Fibroblast of pulmonary artery (primary cell): ENCODE data around the gene SFTA2.

Source experiments
- DNase-seq: peaks from one replicate; pipeline ENCODE4 v3.0.0-alpha.2; 2010; ENCODE audit warnings: low read depth
- H3K4me3 ChIP-seq: replicated peaks from 2 replicates; pipeline ENCODE4 v1.5.1; 2011; ENCODE audit warnings: low read depth, mild to moderate bottlenecking, control low read depth, low read length, moderate library complexity
- TF ChIP-seq, protein P1 (sequence below): IDR thresholded peaks from 2 replicates; pipeline ENCODE4 v1.5.1; 2011; ENCODE audit warnings: mild to moderate bottlenecking, control low read depth, low read length, inconsistent platforms; ENCODE audit errors: missing control alignments

SFTA2 gene

DNA sequence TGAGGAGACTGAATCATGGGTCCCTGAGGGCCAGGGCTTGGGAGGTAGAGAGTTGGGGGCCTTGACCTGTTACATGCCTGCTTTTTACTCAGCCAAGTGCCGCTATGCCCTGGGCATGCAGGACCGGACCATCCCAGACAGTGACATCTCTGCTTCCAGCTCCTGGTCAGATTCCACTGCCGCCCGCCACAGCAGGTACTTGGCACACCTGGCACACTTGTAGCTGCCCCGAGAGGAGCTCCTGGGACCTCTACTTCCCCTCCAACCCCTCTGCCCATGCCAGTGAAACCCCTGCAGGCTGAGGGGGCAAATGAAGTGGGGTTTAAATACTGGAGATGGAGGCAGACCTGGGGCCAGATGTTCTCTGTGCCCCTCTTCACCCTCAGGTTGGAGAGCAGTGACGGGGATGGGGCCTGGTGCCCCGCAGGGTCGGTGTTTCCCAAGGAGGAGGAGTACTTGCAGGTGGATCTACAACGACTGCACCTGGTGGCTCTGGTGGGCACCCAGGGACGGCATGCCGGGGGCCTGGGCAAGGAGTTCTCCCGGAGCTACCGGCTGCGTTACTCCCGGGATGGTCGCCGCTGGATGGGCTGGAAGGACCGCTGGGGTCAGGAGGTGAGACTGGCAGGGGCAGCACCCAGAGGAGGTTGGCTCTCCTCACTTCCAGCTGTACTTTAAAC is 43.0 kb downstream of the SFTA2 start:
- TF ChIP-seq, protein P1, sequence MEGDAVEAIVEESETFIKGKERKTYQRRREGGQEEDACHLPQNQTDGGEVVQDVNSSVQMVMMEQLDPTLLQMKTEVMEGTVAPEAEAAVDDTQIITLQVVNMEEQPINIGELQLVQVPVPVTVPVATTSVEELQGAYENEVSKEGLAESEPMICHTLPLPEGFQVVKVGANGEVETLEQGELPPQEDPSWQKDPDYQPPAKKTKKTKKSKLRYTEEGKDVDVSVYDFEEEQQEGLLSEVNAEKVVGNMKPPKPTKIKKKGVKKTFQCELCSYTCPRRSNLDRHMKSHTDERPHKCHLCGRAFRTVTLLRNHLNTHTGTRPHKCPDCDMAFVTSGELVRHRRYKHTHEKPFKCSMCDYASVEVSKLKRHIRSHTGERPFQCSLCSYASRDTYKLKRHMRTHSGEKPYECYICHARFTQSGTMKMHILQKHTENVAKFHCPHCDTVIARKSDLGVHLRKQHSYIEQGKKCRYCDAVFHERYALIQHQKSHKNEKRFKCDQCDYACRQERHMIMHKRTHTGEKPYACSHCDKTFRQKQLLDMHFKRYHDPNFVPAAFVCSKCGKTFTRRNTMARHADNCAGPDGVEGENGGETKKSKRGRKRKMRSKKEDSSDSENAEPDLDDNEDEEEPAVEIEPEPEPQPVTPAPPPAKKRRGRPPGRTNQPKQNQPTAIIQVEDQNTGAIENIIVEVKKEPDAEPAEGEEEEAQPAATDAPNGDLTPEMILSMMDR: no peak
- H3K4me3 ChIP-seq: no peak overlapping the region

DNA sequence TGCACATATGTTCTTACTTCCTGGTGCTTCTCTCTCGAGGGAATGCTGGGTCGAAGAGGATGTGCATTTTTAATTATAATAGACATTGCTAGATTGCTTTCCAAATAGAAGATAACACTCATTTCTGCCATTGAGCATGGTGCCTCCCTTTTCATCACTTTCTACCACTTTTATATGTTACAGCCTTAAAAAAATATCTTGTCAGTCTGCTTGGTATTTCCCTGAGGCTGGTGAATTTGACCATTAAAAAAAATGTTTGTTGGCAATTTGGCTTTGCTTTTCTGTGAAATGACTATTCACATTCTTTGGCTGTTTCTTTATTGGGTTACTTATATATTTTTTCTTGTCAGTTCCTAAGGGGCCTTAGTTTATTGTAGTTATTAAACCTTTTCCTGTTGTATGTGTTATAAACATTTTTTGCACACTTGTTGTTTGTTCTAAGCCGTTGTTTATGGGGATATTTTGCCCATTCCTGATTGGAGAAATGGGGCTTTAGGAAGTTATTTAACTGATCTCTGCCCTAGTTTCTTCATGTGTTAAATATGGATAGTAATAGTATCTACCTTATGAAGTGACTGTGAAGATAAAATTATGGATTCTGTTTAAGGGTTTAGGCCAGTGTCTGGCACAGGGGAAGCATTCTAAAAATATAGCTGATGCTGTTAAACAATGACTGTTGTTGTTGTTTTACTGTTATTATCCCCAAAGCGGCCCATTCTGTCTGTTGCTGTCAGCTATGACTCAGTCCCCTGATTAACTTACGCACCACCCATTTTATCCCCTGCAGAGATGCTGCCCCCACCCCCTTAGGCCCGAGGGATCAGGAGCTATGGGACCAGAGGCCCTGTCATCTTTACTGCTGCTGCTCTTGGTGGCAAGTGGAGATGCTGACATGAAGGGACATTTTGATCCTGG is 43.8 kb downstream of the SFTA2 start:
- no peak overlapping the region for H3K4me3 ChIP-seq
- peak; percentile 61 for DNase-seq
- TF ChIP-seq, protein P1: no peak

More for the DNA sequence above, 43.0 kb downstream of the SFTA2 start:
- DNase-seq: no peak

DNA sequence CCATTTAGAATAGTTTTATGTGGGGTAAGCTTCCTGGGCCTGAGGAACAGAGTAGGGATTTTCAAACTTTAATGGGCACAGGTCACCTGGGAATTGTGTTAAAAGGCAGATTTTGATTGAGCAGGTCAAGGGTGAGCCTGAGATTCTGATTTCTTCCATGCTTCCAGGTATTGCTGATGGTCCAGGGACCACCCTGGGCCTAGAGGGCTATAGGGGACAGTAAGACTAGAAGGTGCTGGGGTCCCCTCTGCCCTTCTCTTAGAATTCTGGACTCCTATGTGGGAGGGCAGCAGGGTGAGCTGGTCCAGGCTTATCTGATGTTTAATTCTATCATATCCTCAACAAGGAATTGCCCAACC is 45.1 kb downstream of the SFTA2 start:
- DNase-seq: no peak
- TF ChIP-seq, protein P1: no peak
- no peak overlapping the region for H3K4me3 ChIP-seq

GRCh38 chr6:30885999-30886896 is 45.7 kb downstream of the SFTA2 start:
- H3K4me3 ChIP-seq: peak overlapping the region; percentile 68
- peak; percentile 70 for DNase-seq
- TF ChIP-seq, protein P1: no peak

DNA sequence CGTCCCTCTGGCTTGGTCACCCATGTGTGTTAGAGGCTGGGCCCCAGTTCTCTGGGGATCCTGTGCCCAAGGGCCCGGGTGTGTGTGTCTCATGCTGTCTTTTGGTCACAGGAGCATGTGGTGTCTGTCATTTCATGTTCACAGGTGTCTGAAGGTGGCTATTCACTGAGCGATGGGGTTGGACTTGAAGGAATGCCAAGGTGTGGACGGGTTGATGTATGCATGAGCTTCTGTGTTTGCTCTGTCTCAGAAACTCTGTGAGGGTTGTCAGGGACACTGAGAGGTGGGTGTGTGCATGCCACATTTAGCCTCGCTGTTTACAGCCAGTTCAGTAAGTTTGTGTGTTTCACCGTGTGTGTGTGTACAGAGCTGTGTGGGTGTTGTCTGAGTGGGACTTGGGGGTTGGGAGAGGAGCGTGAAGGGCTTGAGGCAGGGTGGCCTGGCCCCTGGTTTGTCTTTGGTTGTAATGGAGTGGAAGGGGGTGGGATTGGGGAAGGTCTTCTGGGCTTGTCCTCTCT is 46.4 kb downstream of the SFTA2 start:
- TF ChIP-seq, protein P1: no peak
- DNase-seq: peak; percentile 30
- peak overlapping the region; percentile 68 for H3K4me3 ChIP-seq
